Fibroblast of lung (primary cell): ENCODE data around the gene RACK1. TPM values are rescaled to one million over a fixed set of nuclear protein-coding genes. Genes with fewer than 3 reads are reported as not detected.

Experiments used
- DNase-seq, 2 donors: peaks; one replicate each; pipeline versions ENCODE4 v3.0.0 to v3.0.0-alpha.2; 2010; ENCODE audit warnings: low read depth in 2 of 2
- H2AFZ ChIP-seq: 2 replicates; pipeline ENCODE4 v1.5.1; 2012; ENCODE audit warnings: low read length, control low read depth, inconsistent platforms
- H3K27ac ChIP-seq: 2 replicates; pipeline ENCODE4 v1.5.1; 2011; ENCODE audit warnings: low read length, control low read depth; ENCODE audit not compliant: insufficient read depth
- H3K27me3 ChIP-seq: 2 replicates; pipeline ENCODE4 v1.5.1; 2011; ENCODE audit warnings: mild to moderate bottlenecking, low read length; ENCODE audit not compliant: control insufficient read depth, insufficient read depth
- H3K36me3 ChIP-seq: 2 replicates; pipeline ENCODE4 v1.5.1; 2011; ENCODE audit warnings: low read length; ENCODE audit not compliant: control insufficient read depth, insufficient read depth
- H3K4me1 ChIP-seq: 2 replicates; pipeline ENCODE4 v1.5.1; 2011; ENCODE audit warnings: low read length; ENCODE audit not compliant: control insufficient read depth, insufficient read depth; ENCODE audit errors: extremely low read depth
- H3K4me2 ChIP-seq: 2 replicates; pipeline ENCODE4 v1.5.1; 2011; ENCODE audit warnings: low read length, control low read depth; ENCODE audit not compliant: insufficient read depth; ENCODE audit errors: extremely low read depth
- H3K4me3 ChIP-seq, 4 experiments: fragments of 200-600 bp in 1 of 4; sonication (generic) in 1 of 4; replicated peaks in 1 of 4; 2 replicates each; pipeline ENCODE4 v1.5.1; 2011 to 2016; ENCODE audit warnings: low read length in 4 of 4, low read depth in 3 of 4, mild to moderate bottlenecking in 3 of 4, control low read depth in 2 of 4, inconsistent platforms in 1 of 4, mixed read lengths in 1 of 4; ENCODE audit not compliant: insufficient read depth in 1 of 4; ENCODE audit errors: control extremely low read depth in 1 of 4
- H3K79me2 ChIP-seq: 2 replicates; pipeline ENCODE4 v1.5.1; 2012; ENCODE audit warnings: mild to moderate bottlenecking, low read length, inconsistent platforms; ENCODE audit not compliant: control insufficient read depth, insufficient read depth
- H3K9ac ChIP-seq: 2 replicates; pipeline ENCODE4 v1.5.1; 2011; ENCODE audit warnings: mild to moderate bottlenecking, low read length, control low read depth; ENCODE audit not compliant: insufficient read depth
- H3K9me3 ChIP-seq: 2 replicates; pipeline ENCODE4 v1.5.1; 2012; ENCODE audit warnings: low read depth, low read length; ENCODE audit not compliant: control insufficient read depth, insufficient read depth
- H4K20me1 ChIP-seq: 2 replicates; pipeline ENCODE4 v1.5.1; 2011; ENCODE audit warnings: low read length; ENCODE audit not compliant: control insufficient read depth, insufficient read depth; ENCODE audit errors: extremely low read depth
- EZH2 ChIP-seq: IDR thresholded peaks from 2 replicates; pipeline ENCODE4 v1.5.1; 2012; ENCODE audit warnings: low read length, control low read depth, mild to moderate bottlenecking; ENCODE audit errors: missing control alignments
- polyA plus RNA-seq, 2 donors: library from polyadenylated mRNA; depleted of rRNA in 1 of 2; stranded (reverse) in 1 of 2; unstranded in 1 of 2; fragments of >200 nt; gene quantifications; 2 replicates each; pipeline ENCODE4 v1.2.1, GENCODE V29; 2011 to 2012; ENCODE audit warnings: missing spikeins in 1 of 2
- total RNA-seq: library from RNA; depleted of rRNA; stranded (reverse); fragments of >200 nt; gene quantifications from 2 replicates; pipeline ENCODE4 v1.2.1, GENCODE V29; 2014
- TF ChIP-seq, protein P1 (sequence below), 2 donors: IDR thresholded peaks in 1 of 2; conservative IDR thresholded peaks in 1 of 2; 1 replicate in 1 of 2; 2 replicates in 1 of 2; pipeline ENCODE4 v1.5.1; 2011 to 2012; ENCODE audit warnings: low read length in 2 of 2, control low read depth in 1 of 2, inconsistent platforms in 1 of 2, low read depth in 1 of 2, mild to moderate bottlenecking in 1 of 2

Gene RACK1
- total and polyA plus RNA-seq, 2 donors (not counting 1 experiment from before 2014, with no cell fraction given) = 3,014 to 4,649 TPM

- H3K9ac ChIP-seq = no peak overlapping the region
- no peak overlapping the region for H2AFZ ChIP-seq
- peaks cover 29% of the 10 kb centered on the region for H3K36me3 ChIP-seq
- no peaks in the 10 kb centered on the region for H4K20me1 ChIP-seq
- no peak overlapping the region for H3K27ac ChIP-seq
- H3K79me2 ChIP-seq = peaks cover 9% of the 10 kb centered on the region
- no peak for TF ChIP-seq EZH2
- TF ChIP-seq, protein P1, sequence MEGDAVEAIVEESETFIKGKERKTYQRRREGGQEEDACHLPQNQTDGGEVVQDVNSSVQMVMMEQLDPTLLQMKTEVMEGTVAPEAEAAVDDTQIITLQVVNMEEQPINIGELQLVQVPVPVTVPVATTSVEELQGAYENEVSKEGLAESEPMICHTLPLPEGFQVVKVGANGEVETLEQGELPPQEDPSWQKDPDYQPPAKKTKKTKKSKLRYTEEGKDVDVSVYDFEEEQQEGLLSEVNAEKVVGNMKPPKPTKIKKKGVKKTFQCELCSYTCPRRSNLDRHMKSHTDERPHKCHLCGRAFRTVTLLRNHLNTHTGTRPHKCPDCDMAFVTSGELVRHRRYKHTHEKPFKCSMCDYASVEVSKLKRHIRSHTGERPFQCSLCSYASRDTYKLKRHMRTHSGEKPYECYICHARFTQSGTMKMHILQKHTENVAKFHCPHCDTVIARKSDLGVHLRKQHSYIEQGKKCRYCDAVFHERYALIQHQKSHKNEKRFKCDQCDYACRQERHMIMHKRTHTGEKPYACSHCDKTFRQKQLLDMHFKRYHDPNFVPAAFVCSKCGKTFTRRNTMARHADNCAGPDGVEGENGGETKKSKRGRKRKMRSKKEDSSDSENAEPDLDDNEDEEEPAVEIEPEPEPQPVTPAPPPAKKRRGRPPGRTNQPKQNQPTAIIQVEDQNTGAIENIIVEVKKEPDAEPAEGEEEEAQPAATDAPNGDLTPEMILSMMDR (conservative IDR thresholded peaks at IDR 0.05 in 1 of 2, IDR thresholded peaks at IDR 0.05 in 1 of 2; ENCODE audit: low read depth in 1 of 2, low read length in 2 of 2) = no peak
- DNase-seq = no peak
- H3K4me3 ChIP-seq = no peak overlapping the region
- no peaks in the 10 kb centered on the region for H3K4me1 ChIP-seq
- H3K9me3 ChIP-seq = no peaks in the 10 kb centered on the region
- H3K4me2 ChIP-seq = no peak overlapping the region
- H3K27me3 ChIP-seq = no peaks in the 10 kb centered on the region
Measured at GRCh38 chr5:181233801-181234454, 9.8 kb downstream of the RACK1 start.

- TF ChIP-seq EZH2 = no peak
- TF ChIP-seq, protein P1 (conservative IDR thresholded peaks at IDR 0.05 in 1 of 2, IDR thresholded peaks at IDR 0.05 in 1 of 2; ENCODE audit: low read depth in 1 of 2, low read length in 2 of 2) = no peak
- Histone ChIP-seq H3K36me3 (peaks cover 27% of the 10 kb centered on the region), H3K79me2 (peaks cover 7% of the 10 kb centered on the region), H3K27ac (no peak overlapping the region), H3K9me3 (no peaks in the 10 kb centered on the region), H3K4me3 (no peak overlapping the region), H4K20me1 (no peaks in the 10 kb centered on the region), H3K27me3 (no peaks in the 10 kb centered on the region), H2AFZ (no peak overlapping the region), H3K9ac (no peak overlapping the region), H3K4me2 (no peak overlapping the region), H3K4me1 (no peaks in the 10 kb centered on the region)
- no peak for DNase-seq
Measured at GRCh38 chr5:181233088-181233800, 10.5 kb downstream of the RACK1 start.

DNA sequence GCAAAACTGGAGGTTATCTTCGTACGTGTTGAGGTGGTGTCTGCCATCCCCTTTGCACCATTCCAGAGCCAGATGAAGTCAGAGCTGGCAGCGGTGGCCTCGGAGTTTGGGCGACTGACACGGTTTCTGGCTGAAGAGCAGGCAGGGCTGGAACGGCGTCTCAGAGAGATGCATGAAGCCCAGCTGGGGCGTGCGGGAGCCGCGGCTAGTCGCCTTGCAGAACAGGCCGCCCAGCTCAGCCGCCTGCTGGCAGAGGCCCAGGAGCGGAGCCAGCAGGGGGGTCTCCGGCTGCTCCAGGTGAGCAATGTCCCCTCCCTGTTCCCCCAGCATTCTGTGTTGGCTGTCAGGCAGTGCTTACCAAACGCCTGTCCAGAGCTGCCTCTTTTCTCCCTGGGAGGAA lies 11.1 kb downstream of the RACK1 start:
- Histone ChIP-seq H3K79me2 (peaks cover 2% of the 10 kb centered on the region), H3K36me3 (peaks cover 22% of the 10 kb centered on the region)

More for the DNA sequence above, 11.1 kb downstream of the RACK1 start:
- no peaks in the 10 kb centered on the region for H3K9me3 ChIP-seq
- no peak for DNase-seq
- H3K4me2 ChIP-seq = no peak overlapping the region
- TF ChIP-seq, protein P1 (conservative IDR thresholded peaks at IDR 0.05 in 1 of 2, IDR thresholded peaks at IDR 0.05 in 1 of 2; ENCODE audit: low read depth in 1 of 2, low read length in 2 of 2) = no peak
- no peak for TF ChIP-seq EZH2
- H3K4me1 ChIP-seq = no peaks in the 10 kb centered on the region
- H2AFZ ChIP-seq = no peak overlapping the region
- H3K27me3 ChIP-seq = no peaks in the 10 kb centered on the region
- no peak overlapping the region for H3K4me3 ChIP-seq
- H3K9ac ChIP-seq = no peak overlapping the region
- H3K27ac ChIP-seq = no peak overlapping the region
- H4K20me1 ChIP-seq = no peaks in the 10 kb centered on the region
